Measurements from ENCODE around the gene ZSWIM3. TPM values are rescaled to one million over a fixed set of nuclear protein-coding genes. Genes with fewer than 3 reads are reported as not detected.
"Not testable (repeated sequence)": the region's sequence is repeated elsewhere in the genome, so short reads cannot be mapped to it uniquely, and the experiment has no call there.

ZSWIM3 gene
- total and polyA plus RNA-seq, 4 experiments from 2014 or later: 0.77 to 7.1 (median 4.6) TPM

- Mint-ChIP-seq H3K36me3 (peaks cover 4 to 35% of the 10 kb centered on the region in 2 donors), H3K9me3 (peaks cover 0 to 5% (median 0%) of the 10 kb centered on the region in 8 donors), H3K27ac (peak overlapping the region in 1 of 7 donors; percentile 35), H3K27me3 (no peaks in the 10 kb centered on the region), H3K4me1 (peaks cover 21 to 39% (median 32%) of the 10 kb centered on the region in 4 donors), H3K4me3 (peak overlapping the region in 1 of 8 donors; percentile 43)
- POLR2A ChIA-PET (ENCODE audit: partially characterized antibody): interaction anchor here (9.9 kb wide), 1 partner anchor 40 kb away, joined by 141 read pairs; the partner anchor contains the start of gene PCIF1
- DNase-seq: no peak
- Histone ChIP-seq H3K27ac (ENCODE audit: low read depth, low read length) (no peak overlapping the region), H3K36me3 (ENCODE audit: insufficient read depth, low read length) (peaks cover 20% of the 10 kb centered on the region), H3K9me3 (ENCODE audit: control insufficient read depth in 1 of 2, low read length in 2 of 2) (no peaks in the 10 kb centered on the region), H3K27me3 (ENCODE audit: insufficient read depth, low read length) (no peaks in the 10 kb centered on the region), H3K4me3 (ENCODE audit: low read length in 2 of 2) (no peak overlapping the region), H3K4me1 (ENCODE audit: insufficient read depth, low read length) (peaks cover 36% of the 10 kb centered on the region)
- CTCF ChIA-PET (ENCODE audit: partially characterized antibody): no interaction called here
- intact Hi-C loops (cut with micrococcal nuclease): loop anchor here (1.0 kb wide), 1 partner anchor 98 kb away; no protein-coding TSS in a partner anchor
Measured at GRCh38 chr20:45894797-45895196, 37.4 kb downstream of the ZSWIM3 start.

DNA sequence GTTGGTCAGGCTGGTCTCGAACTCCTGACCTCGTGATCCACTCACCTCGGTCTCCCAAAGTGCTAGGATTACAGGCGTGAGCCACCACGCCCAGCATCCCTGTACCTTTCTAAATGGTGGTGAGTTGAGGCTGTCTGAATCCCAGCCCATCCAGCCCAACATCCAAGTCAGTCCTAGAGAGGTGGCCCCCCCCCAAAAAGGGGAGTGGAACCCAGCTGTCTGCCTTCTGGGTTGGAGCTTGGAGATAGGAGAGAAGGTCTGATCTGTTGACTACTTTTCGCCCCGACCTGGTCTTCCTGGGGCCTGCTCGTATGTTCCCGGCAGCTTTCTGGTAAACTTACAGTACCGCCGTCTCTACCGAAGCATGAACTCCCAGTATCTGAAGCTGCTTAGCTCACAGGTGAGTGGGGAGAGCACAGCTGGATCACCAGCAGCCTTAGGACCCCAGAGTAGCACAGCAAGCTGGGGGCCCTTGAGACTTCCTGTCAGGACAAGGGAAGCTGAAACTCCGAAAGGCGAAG lies 39.3 kb downstream of the ZSWIM3 start:
- ChIA-PET CTCF (ENCODE audit: partially characterized antibody) (no interaction called here), POLR2A (ENCODE audit: partially characterized antibody) (interaction anchor here (0.8 to 1.7 kb wide), 3 partner anchors 28 to 40 kb away, joined by 3 to 6 read pairs (median 3); no protein-coding TSS in a partner anchor)
- Histone ChIP-seq H3K36me3 (ENCODE audit: insufficient read depth, low read length) (peaks cover 20% of the 10 kb centered on the region), H3K27ac (ENCODE audit: low read depth, low read length) (no peak overlapping the region), H3K27me3 (ENCODE audit: insufficient read depth, low read length) (no peaks in the 10 kb centered on the region), H3K4me3 (ENCODE audit: low read length in 2 of 2) (no peak overlapping the region), H3K4me1 (ENCODE audit: insufficient read depth, low read length) (peaks cover 26% of the 10 kb centered on the region), H3K9me3 (ENCODE audit: control insufficient read depth in 1 of 2, low read length in 2 of 2) (no peaks in the 10 kb centered on the region)
- H3K4me1 Mint-ChIP-seq: peaks cover 16 to 30% (median 22%) of the 10 kb centered on the region in 4 donors
- H3K4me3 Mint-ChIP-seq: no peak overlapping the region
- no peaks in the 10 kb centered on the region for H3K27me3 Mint-ChIP-seq
- no peak for DNase-seq
- H3K36me3 Mint-ChIP-seq: peaks cover 4 to 32% of the 10 kb centered on the region in 2 donors
- H3K9me3 Mint-ChIP-seq: peaks cover 0 to 2% (median 0%) of the 10 kb centered on the region in 8 donors
- intact Hi-C loops (cut with micrococcal nuclease): no loop called here
- no peak overlapping the region for H3K27ac Mint-ChIP-seq

GRCh38 chr20:45897289-45897688 lies 39.9 kb downstream of the ZSWIM3 start:
- H3K27ac Mint-ChIP-seq: no peak overlapping the region
- Histone ChIP-seq H3K36me3 (ENCODE audit: insufficient read depth, low read length) (peaks cover 20% of the 10 kb centered on the region), H3K4me1 (ENCODE audit: insufficient read depth, low read length) (peaks cover 20% of the 10 kb centered on the region), H3K27ac (ENCODE audit: low read depth, low read length) (no peak overlapping the region), H3K9me3 (ENCODE audit: control insufficient read depth in 1 of 2, low read length in 2 of 2) (no peaks in the 10 kb centered on the region), H3K27me3 (ENCODE audit: insufficient read depth, low read length) (no peaks in the 10 kb centered on the region), H3K4me3 (ENCODE audit: low read length in 2 of 2) (no peak overlapping the region)
- intact Hi-C loops (cut with micrococcal nuclease): no loop called here
- H3K9me3 Mint-ChIP-seq: peaks cover 0 to 2% (median 0%) of the 10 kb centered on the region in 8 donors
- POLR2A ChIA-PET (ENCODE audit: partially characterized antibody): interaction anchor here (1.0 to 1.7 kb wide), 2 partner anchors 27 to 38 kb away, joined by 3 to 6 read pairs; no protein-coding TSS in a partner anchor
- H3K4me1 Mint-ChIP-seq: peaks cover 11 to 24% (median 17%) of the 10 kb centered on the region in 4 donors
- no peak for DNase-seq
- CTCF ChIA-PET (ENCODE audit: partially characterized antibody): no interaction called here
- no peak overlapping the region for H3K4me3 Mint-ChIP-seq
- H3K36me3 Mint-ChIP-seq: peaks cover 4 to 30% of the 10 kb centered on the region in 2 donors
- H3K27me3 Mint-ChIP-seq: no peaks in the 10 kb centered on the region

DNA sequence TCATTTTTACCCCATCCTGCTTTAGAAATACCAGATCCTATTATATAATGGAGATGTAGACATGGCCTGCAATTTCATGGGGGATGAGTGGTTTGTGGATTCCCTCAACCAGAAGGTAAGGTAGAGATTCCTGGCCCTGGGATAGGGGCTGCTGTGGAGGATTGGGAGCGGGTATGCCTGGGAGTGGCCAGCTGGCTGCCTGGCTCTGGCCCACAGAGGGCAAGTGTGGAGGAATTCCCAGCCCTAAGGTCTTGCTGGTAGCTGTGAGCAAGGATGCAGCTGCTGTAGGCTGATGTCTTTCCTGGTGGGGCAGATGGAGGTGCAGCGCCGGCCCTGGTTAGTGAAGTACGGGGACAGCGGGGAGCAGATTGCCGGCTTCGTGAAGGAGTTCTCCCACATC lies 40.3 kb downstream of the ZSWIM3 start:
- Mint-ChIP-seq H3K36me3 (peaks cover 4 to 30% of the 10 kb centered on the region in 2 donors), H3K9me3 (peaks cover 0 to 2% (median 0%) of the 10 kb centered on the region in 8 donors), H3K27me3 (no peaks in the 10 kb centered on the region), H3K4me3 (no peak overlapping the region), H3K4me1 (peaks cover 7 to 20% (median 13%) of the 10 kb centered on the region in 4 donors), H3K27ac (peak overlapping the region in 1 of 7 donors; percentile 60)
- intact Hi-C loops (cut with micrococcal nuclease): no loop called here
- Histone ChIP-seq H3K27me3 (ENCODE audit: insufficient read depth, low read length) (no peaks in the 10 kb centered on the region), H3K4me3 (ENCODE audit: low read length in 2 of 2) (no peak overlapping the region), H3K27ac (ENCODE audit: low read depth, low read length) (no peak overlapping the region), H3K9me3 (ENCODE audit: control insufficient read depth in 1 of 2, low read length in 2 of 2) (no peaks in the 10 kb centered on the region), H3K36me3 (ENCODE audit: insufficient read depth, low read length) (peaks cover 20% of the 10 kb centered on the region), H3K4me1 (ENCODE audit: insufficient read depth, low read length) (peaks cover 16% of the 10 kb centered on the region)
- DNase-seq: no peak
- ChIA-PET CTCF (ENCODE audit: partially characterized antibody) (no interaction called here), POLR2A (ENCODE audit: partially characterized antibody) (interaction anchor here (1.0 to 1.9 kb wide), 3 partner anchors 17 to 37 kb away, joined by 3 to 7 read pairs (median 6); partner anchors contain the start of gene ZSWIM1)

GRCh38 chr20:45898285-45898684 lies 40.9 kb downstream of the ZSWIM3 start:
- H3K36me3 ChIP-seq (ENCODE audit: insufficient read depth, low read length): peaks cover 20% of the 10 kb centered on the region
- POLR2A ChIA-PET (ENCODE audit: partially characterized antibody): interaction anchor here (1.9 kb wide), 1 partner anchor 17 kb away, joined by 7 read pairs; the partner anchor contains the start of gene ZSWIM1

GRCh38 chr20:45899046-45899835 lies 41.8 kb downstream of the ZSWIM3 start:
- H3K4me3 ChIP-seq (ENCODE audit: low read length in 2 of 2): no peak overlapping the region
- H3K27ac Mint-ChIP-seq: no peak overlapping the region
- DNase-seq: no peak
- no peaks in the 10 kb centered on the region for H3K9me3 ChIP-seq (ENCODE audit: control insufficient read depth in 1 of 2, low read length in 2 of 2)
- peaks cover under 1% of the 10 kb centered on the region for H3K4me1 ChIP-seq (ENCODE audit: insufficient read depth, low read length)
- H3K27ac ChIP-seq (ENCODE audit: low read depth, low read length): no peak overlapping the region
- CTCF ChIA-PET (ENCODE audit: partially characterized antibody): no interaction called here
- intact Hi-C loops (cut with micrococcal nuclease): no loop called here
- no peaks in the 10 kb centered on the region for H3K9me3 Mint-ChIP-seq
- POLR2A ChIA-PET (ENCODE audit: partially characterized antibody): interaction anchor here (1.9 kb wide), 1 partner anchor 18 kb away, joined by 7 read pairs; the partner anchor contains the start of gene ZSWIM1
- peaks cover 4 to 21% of the 10 kb centered on the region in 2 donors for H3K36me3 Mint-ChIP-seq
- H3K27me3 Mint-ChIP-seq: no peaks in the 10 kb centered on the region
- peaks cover 2 to 4% (median 2%) of the 10 kb centered on the region in 4 donors for H3K4me1 Mint-ChIP-seq
- peaks cover 14% of the 10 kb centered on the region for H3K36me3 ChIP-seq (ENCODE audit: insufficient read depth, low read length)
- no peak overlapping the region for H3K4me3 Mint-ChIP-seq
- H3K27me3 ChIP-seq (ENCODE audit: insufficient read depth, low read length): no peaks in the 10 kb centered on the region

More at GRCh38 chr20:45898285-45898684, 40.9 kb downstream of the ZSWIM3 start:
- Mint-ChIP-seq H3K4me3 (no peak overlapping the region), H3K36me3 (peaks cover 4 to 28% of the 10 kb centered on the region in 2 donors), H3K27me3 (no peaks in the 10 kb centered on the region), H3K9me3 (peaks cover 0 to 2% (median 0%) of the 10 kb centered on the region in 8 donors), H3K27ac (no peak overlapping the region), H3K4me1 (peaks cover 2 to 14% (median 8%) of the 10 kb centered on the region in 4 donors)
- CTCF ChIA-PET (ENCODE audit: partially characterized antibody): no interaction called here
- Histone ChIP-seq H3K27me3 (ENCODE audit: insufficient read depth, low read length) (no peaks in the 10 kb centered on the region), H3K27ac (ENCODE audit: low read depth, low read length) (no peak overlapping the region), H3K4me3 (ENCODE audit: low read length in 2 of 2) (no peak overlapping the region), H3K9me3 (ENCODE audit: control insufficient read depth in 1 of 2, low read length in 2 of 2) (no peaks in the 10 kb centered on the region), H3K4me1 (ENCODE audit: insufficient read depth, low read length) (peaks cover 10% of the 10 kb centered on the region)
- DNase-seq: no peak
- intact Hi-C loops (cut with micrococcal nuclease): no loop called here

DNA sequence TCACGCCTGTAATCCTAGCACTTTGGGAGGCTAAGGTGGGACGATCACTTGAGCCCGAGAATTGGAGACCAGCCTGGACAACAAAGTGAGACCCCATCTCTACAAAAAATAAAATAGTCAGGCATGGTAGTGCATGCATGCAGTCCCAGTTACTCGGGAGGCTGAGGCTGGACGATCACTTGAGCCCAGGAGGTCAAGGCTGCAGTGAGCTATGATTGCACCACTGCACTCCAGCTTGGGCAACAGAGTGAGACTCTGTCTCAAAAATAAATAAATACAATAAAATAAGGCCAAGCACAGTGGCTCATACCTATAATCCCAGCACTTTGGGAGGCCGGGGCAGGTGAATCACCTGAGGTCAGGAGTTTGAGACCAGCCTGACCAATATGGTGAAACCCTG lies 43.9 kb downstream of the ZSWIM3 start:
- H3K36me3 ChIP-seq (ENCODE audit: insufficient read depth, low read length); DNase-seq; H3K27me3 ChIP-seq (ENCODE audit: insufficient read depth, low read length); H3K4me1 ChIP-seq (ENCODE audit: insufficient read depth, low read length); H3K27ac ChIP-seq (ENCODE audit: low read depth, low read length); H3K4me3 Mint-ChIP-seq; H3K27me3 Mint-ChIP-seq; H3K9me3 ChIP-seq (ENCODE audit: control insufficient read depth in 1 of 2, low read length in 2 of 2); H3K9me3 Mint-ChIP-seq; H3K4me1 Mint-ChIP-seq; intact Hi-C loops (cut with micrococcal nuclease); H3K4me3 ChIP-seq (ENCODE audit: low read length in 2 of 2); H3K27ac Mint-ChIP-seq; CTCF ChIA-PET (ENCODE audit: partially characterized antibody): not testable (repeated sequence)
- POLR2A ChIA-PET (ENCODE audit: partially characterized antibody): interaction anchor here (1.1 to 1.9 kb wide), 3 partner anchors 9 to 33 kb away, joined by 4 to 6 read pairs (median 4); partner anchors contain the start of genes CTSA, NEURL2 and PCIF1
- peaks cover 4 to 17% of the 10 kb centered on the region in 2 donors for H3K36me3 Mint-ChIP-seq

Measured in CD4-positive, alpha-beta memory T cell (primary cell).